HG02678 (cell line): ENCODE results near the gene CNTNAP5.

Source experiments
- ATAC-seq: cut with Tn5 transposase; IDR thresholded peaks from one replicate; pipeline ENCODE4 v1.9.1; 2021; ENCODE audit warnings: mild to moderate bottlenecking, moderate library complexity; ENCODE audit not compliant: unreplicated experiment

The CNTNAP5 gene

GRCh38 chr2:124589971-124590370 is 564.9 kb downstream of the CNTNAP5 start:
- no peak for ATAC-seq

- ATAC-seq, result no peak
Observed at GRCh38 chr2:124602759-124603158, 577.7 kb downstream of the CNTNAP5 start.

GRCh38 chr2:124604940-124605339 is 579.9 kb downstream of the CNTNAP5 start:
- ATAC-seq, result no peak

GRCh38 chr2:124607679-124608078 is 582.6 kb downstream of the CNTNAP5 start:
- ATAC-seq, result no peak

- no peak for ATAC-seq
Observed at GRCh38 chr2:124609667-124610066, 584.6 kb downstream of the CNTNAP5 start.

GRCh38 chr2:124610141-124610540 is 585.1 kb downstream of the CNTNAP5 start:
- no peak for ATAC-seq

GRCh38 chr2:124610866-124611265 is 585.8 kb downstream of the CNTNAP5 start:
- ATAC-seq, result no peak

- no peak for ATAC-seq
Observed at GRCh38 chr2:124623560-124623959, 598.5 kb downstream of the CNTNAP5 start.

- no peak for ATAC-seq
Observed at GRCh38 chr2:124625561-124625960, 600.5 kb downstream of the CNTNAP5 start.

GRCh38 chr2:124626993-124627392 is 601.9 kb downstream of the CNTNAP5 start:
- ATAC-seq, result no peak

GRCh38 chr2:124633812-124634211 is 608.7 kb downstream of the CNTNAP5 start:
- no peak for ATAC-seq

GRCh38 chr2:124639524-124639923 is 614.4 kb downstream of the CNTNAP5 start:
- no peak for ATAC-seq

GRCh38 chr2:124640221-124640750 is 615.2 kb downstream of the CNTNAP5 start:
- ATAC-seq, result no peak

- no peak for ATAC-seq
Observed at GRCh38 chr2:124646166-124646815, 621.2 kb downstream of the CNTNAP5 start.

GRCh38 chr2:124647245-124647644 is 622.2 kb downstream of the CNTNAP5 start:
- ATAC-seq, result no peak

- ATAC-seq, result no peak
Observed at GRCh38 chr2:124647663-124648062, 622.6 kb downstream of the CNTNAP5 start.

GRCh38 chr2:124649001-124649400 is 623.9 kb downstream of the CNTNAP5 start:
- ATAC-seq, result no peak

GRCh38 chr2:124652099-124652498 is 627.0 kb downstream of the CNTNAP5 start:
- no peak for ATAC-seq

GRCh38 chr2:124658373-124658772 is 633.3 kb downstream of the CNTNAP5 start:
- ATAC-seq, result no peak

GRCh38 chr2:124661558-124661957 is 636.5 kb downstream of the CNTNAP5 start:
- no peak for ATAC-seq

- ATAC-seq, result no peak
Observed at GRCh38 chr2:124662946-124663644, 638.0 kb downstream of the CNTNAP5 start.

GRCh38 chr2:124663645-124663997 is 638.5 kb downstream of the CNTNAP5 start:
- ATAC-seq, result no peak
